ENCODE measurements around the gene NEUROD2. TPM values are rescaled to one million over a fixed set of nuclear protein-coding genes. Genes with fewer than 3 reads are reported as not detected.

NEUROD2 gene
- total and polyA plus RNA-seq, 12 donors, result 0.08 TPM; not detected in 11

- H3K4me3 ChIP-seq, result no peak overlapping the region
- no peak for DNase-seq
- WGBS, 4 donors, result 8 to 13% (median 9%) methylated on average over 23 to 31 of the region's 31 CpGs
- H3K36me3 ChIP-seq (replicated peaks in 1 of 2), result no peaks in the 10 kb centered on the region
- peaks cover 16 to 22% of the 10 kb centered on the region in 2 donors for H3K4me1 ChIP-seq (replicated peaks in 1 of 2)
- H3K27ac ChIP-seq, result no peak overlapping the region
- H3K27me3 ChIP-seq, result peaks cover 88% of the 10 kb centered on the region
- intact Hi-C loops (cut with DNase I), result no loop called here
- H3K9me3 ChIP-seq (replicated peaks in 1 of 3), result no peaks in the 10 kb centered on the region
- TF ChIP-seq CTCF (IDR thresholded peaks at IDR 0.05) (no peak), POLR2A (IDR thresholded peaks at IDR 0.05) (no peak)
Observed at GRCh38 chr17:39604911-39605491, 2.7 kb downstream of the NEUROD2 start.

- TF ChIP-seq CTCF (IDR thresholded peaks at IDR 0.05) (no peak), POLR2A (IDR thresholded peaks at IDR 0.05) (no peak)
- WGBS, 4 donors, result 8 to 12% (median 10%) methylated on average over 14 of the region's 14 CpGs
- peaks cover 18 to 37% of the 10 kb centered on the region in 2 donors for H3K4me1 ChIP-seq (replicated peaks in 1 of 2)
Observed at GRCh38 chr17:39603304-39604016, 4.3 kb downstream of the NEUROD2 start.

GRCh38 chr17:39602533-39603303 is 5.0 kb downstream of the NEUROD2 start:
- TF ChIP-seq CTCF (IDR thresholded peaks at IDR 0.05) (no peak), POLR2A (IDR thresholded peaks at IDR 0.05) (no peak)
- Histone ChIP-seq H3K27me3 (peaks cover 99% of the 10 kb centered on the region), H3K4me3 (no peak overlapping the region), H3K27ac (no peak overlapping the region), H3K36me3 (replicated peaks in 1 of 2) (no peaks in the 10 kb centered on the region), H3K4me1 (replicated peaks in 1 of 2) (peaks cover 22 to 38% of the 10 kb centered on the region in 2 donors), H3K9me3 (replicated peaks in 1 of 3) (no peaks in the 10 kb centered on the region)
- 14 to 56% (median 38%) methylated on average over 3 to 4 of the region's 4 CpGs for WGBS, 4 donors
- DNase-seq, result no peak
- intact Hi-C loops (cut with DNase I), result no loop called here

More at GRCh38 chr17:39603304-39604016, 4.3 kb downstream of the NEUROD2 start:
- intact Hi-C loops (cut with DNase I), result no loop called here
- Histone ChIP-seq H3K27me3 (peaks cover 100% of the 10 kb centered on the region), H3K4me3 (no peak overlapping the region), H3K27ac (no peak overlapping the region), H3K36me3 (replicated peaks in 1 of 2) (no peaks in the 10 kb centered on the region), H3K9me3 (replicated peaks in 1 of 3) (no peaks in the 10 kb centered on the region)
- DNase-seq, result no peak
